Measurements from ENCODE around the gene NR1I2.

GRCh38 chr3:119818937-119819336 lies 37.0 kb downstream of the NR1I2 start:
- no peak for TF ChIP-seq CTCF (conservative IDR thresholded peaks at IDR 0.05; ENCODE audit: low read length)
- no peak for TF ChIP-seq EZH2phosphoT487 (IDR thresholded peaks at IDR 0.05; ENCODE audit: borderline replicate concordance)
